HG03457 (cell line): Measurements from ENCODE around the gene LMAN2L.
A peak's percentile ranks its signal among the peaks of the same experiment; 100 is the strongest.

Experiments used
- ATAC-seq: cut with Tn5 transposase; IDR thresholded peaks from one replicate; pipeline ENCODE4 v1.9.1; 2021; ENCODE audit warnings: moderate number of reproducible peaks; ENCODE audit not compliant: unreplicated experiment

LMAN2L gene, protein sequence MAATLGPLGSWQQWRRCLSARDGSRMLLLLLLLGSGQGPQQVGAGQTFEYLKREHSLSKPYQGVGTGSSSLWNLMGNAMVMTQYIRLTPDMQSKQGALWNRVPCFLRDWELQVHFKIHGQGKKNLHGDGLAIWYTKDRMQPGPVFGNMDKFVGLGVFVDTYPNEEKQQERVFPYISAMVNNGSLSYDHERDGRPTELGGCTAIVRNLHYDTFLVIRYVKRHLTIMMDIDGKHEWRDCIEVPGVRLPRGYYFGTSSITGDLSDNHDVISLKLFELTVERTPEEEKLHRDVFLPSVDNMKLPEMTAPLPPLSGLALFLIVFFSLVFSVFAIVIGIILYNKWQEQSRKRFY

DNA sequence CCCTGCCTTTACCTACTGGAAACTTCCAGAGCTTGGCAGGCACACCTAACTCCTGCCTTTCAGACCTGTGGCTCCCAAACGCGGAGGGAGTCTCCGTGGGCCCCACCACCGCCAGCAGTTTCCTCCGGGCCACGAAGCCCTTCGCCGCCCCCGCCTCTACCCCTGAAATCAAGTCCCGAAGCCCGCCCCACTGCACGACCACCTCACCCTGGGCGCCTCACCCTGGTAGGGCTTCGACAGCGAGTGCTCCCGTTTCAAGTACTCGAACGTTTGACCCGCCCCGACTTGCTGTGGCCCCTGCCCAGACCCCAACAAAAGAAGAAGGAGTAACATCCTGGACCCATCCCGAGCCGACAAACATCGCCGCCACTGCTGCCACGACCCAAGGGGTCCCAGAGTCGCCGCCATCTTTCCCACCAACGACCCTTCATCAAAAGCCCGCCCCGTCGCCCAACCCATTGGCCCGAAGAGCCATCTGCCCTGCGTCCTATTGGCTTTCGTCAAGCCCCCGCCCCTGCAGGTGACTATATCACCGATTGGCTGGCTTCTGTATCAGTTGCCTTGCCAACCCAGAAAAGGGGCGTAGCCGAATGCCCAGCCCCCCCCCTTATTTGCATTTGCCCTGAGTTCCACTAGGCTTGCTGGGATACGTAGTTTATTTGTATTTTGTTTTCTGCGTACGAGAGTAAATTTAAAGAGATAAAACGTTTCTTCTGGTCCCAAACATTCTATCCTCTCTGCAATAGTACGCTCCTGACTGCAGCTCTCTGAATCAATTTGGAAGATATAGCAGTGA lies at the start of gene LMAN2L:
LMAN2L (minus strand) TSS at position 432 of the 796 bp plus-strand sequence; CDS start at position 408, 24 bp downstream.
- peak; percentile 96 for ATAC-seq

DNA sequence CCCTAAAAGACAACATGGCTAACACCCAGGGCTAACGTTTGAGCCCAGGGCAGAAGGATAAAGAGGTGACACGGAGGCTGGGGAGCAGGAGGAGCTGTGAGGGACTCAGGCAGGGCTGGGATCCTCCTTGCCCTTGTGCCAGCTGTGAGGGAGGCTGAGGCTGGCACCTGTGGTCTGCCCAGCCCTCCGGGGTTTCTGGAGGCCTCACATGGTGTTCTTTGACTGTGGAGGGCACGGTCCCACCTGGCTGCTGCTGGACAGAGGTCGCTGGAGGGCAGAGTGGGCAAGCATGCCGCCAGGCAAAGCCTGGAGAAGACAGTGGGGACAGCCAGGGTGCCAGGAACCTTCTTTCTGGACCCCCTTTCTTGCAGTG lies 49.4 kb upstream of the LMAN2L start:
- no peak for ATAC-seq

DNA sequence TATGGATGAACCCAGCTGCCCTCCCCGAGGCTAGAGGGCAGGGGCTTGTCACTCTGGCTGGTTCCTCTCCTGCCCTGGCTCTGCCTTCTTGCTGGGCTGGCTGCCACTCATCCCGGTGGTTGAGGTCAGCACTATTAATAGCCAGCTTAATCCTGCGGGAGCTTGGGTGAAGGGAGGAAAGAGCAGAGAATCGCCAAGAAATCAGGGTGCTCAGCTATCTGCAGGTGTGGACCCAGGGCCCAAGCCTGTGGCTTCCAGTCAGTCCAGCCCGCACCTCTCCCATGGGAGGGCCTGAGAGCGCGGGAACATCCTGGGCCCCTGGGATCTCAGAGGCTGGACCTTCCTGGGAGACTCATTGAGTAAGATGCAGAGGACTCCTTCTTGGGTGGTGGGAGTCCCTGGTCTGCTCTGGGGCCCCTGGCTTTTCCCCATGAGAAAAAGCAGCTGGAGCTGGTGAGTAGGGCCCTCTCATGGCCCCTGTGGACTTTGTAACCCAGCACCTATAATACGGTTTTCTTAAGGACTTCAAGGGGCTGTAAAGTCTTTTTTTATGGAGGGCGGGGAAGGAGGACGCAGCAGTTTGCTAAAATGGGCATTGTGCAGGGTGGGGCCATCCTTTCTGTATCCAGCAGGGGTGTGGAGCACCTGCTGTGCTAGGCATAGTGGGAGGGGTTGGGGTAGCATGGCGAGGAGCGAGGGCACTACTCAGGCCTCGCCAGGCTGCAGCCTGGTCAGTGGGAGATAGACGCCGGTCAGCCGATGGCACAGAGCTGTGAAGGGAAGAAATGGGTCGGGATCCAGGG lies 48.8 kb upstream of the LMAN2L start:
- no peak for ATAC-seq

DNA sequence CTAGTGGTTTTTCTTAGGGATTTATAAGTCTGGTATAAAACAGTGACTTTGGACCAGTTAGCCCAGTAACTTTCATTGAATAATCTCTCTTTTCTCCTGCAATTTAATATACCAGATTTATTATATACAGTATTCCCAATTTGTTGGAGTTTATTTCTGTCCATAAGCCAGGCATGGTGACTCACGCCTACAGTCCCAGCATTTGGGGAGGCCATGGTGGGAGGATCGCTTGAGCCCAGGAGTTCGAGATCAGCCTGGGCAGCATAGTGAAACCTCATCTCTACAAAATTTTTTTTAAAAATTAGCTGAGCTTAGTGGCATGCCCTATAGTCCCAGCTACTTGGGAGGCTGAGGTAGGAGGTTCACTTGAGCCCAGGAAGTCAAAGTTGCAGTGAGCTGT lies 47.5 kb upstream of the LMAN2L start:
- ATAC-seq: no peak

DNA sequence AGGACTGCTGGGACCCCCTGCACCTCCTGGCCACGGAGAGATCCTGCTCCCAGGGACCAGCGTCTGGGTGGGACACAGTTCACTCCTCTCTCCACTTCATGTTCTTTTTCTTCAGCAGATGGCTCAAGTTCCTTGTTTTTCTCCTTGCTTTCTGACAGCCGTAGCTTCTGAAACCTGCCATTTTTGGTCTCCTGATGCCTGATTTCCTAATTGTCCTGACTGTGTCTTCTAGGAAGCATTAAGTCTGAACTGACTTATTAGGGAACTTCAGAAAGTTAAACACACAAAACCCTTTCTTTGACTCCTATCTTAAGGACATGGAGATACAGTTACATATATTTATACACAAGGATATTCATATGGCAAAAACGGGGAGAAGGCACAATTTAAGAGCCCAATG lies 43.5 kb upstream of the LMAN2L start:
- ATAC-seq: no peak

DNA sequence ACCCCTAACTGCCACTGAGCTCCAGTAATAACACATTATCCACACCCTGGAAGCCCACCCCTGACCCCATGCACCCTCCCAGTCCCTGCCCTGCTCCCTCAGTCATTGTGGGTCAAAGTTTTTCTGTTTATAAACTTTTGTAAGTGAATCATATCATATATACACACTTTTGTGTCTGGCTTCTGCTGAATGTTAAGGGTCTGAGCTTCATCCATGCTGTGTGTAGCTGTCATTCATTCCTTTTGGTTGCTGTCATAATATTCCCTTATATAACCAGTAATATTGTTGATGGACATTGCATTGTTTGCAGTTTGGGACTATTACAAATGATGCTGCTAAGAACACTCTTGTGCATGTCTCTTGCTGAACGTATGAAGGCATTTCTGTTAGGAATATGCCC lies 35.3 kb upstream of the LMAN2L start:
- ATAC-seq: no peak

DNA sequence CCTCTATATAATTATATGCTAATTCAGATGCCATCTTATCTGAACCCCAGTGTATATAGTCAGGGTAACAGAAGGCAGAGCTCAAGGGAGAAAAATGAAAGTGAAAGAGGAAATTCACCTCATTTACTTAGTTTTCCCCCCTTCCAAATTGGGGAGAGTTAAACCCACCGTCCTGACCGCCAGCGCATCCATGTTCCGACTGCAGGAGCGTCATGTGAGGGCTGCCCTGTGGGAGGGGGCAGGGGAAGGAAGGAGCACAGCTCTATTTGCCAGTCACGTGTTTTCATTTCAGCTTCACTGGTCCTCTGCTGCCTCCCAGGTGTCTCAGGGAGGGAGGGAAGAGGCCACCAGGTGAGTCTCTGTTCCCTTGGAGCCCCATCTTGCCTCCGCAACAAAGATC lies 34.1 kb upstream of the LMAN2L start:
- ATAC-seq: no peak

DNA sequence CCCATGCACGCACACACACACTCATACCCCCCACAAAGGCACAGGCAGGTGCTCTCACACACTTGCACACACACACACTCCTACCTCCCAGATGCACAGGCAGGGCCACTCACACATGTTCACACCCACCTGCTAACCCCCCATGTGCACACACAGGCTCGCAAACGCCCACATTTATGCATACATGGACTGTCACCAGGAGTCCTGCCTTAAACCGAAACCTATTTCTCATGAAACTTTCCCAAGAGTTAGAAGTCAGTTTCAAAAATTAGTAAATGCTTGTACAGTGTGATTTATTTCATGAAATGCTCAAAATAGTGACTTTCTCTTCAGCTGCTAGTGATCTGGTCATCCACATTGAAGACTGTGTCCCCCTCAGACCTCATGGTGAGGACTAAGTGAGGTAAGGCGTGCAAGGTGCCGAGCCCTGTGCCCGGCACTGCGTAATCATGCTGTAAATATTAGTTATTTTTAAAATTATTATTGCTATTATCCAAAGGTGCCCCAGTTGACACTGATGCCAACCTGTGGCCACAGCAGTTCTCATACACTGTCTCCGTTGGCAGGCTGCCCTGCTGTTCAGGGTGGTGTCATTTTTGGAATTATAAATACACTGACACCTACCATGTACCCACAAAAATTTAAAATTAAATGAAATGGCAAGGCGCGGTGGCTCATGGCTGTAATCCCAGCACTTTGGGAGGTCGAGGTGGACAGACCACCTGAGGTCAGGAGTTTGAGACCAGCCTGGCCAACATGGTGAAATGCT lies 33.2 kb upstream of the LMAN2L start:
- no peak for ATAC-seq

DNA sequence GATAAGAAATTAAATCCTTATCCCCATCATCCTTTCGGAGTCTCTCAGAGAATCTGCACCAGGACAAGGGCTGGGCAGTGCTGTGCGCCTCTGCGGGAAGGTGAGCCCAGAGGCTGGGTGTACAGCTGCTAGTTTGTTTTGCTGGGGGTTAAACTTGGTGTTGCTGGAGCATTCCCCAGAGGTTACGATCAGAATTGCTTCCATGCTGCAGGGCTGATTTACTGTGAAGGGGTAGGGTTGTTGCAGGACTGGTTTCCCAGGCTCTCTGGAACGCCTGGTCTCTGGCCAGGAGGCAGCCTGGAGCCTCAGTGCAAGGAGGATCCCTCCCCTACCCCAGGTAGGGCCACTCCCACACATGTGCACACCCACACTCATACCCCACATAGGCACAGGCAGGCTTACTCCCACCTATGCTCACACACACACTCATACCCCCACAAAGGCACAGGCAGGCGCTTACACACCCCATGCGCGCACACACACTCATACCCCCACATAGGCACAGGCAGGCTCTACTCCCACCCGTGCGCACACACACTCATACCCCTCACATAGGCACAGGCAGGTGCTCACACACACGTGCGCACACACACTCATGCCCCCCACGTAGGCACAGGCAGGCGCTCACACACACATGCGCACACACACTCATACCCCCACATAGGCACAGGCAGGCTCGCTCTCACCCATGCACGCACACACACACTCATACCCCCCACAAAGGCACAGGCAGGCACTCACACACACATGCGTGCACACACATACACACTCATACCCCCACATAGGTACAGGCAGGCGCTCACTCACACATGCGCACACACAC lies 32.1 kb upstream of the LMAN2L start:
- no peak for ATAC-seq

DNA sequence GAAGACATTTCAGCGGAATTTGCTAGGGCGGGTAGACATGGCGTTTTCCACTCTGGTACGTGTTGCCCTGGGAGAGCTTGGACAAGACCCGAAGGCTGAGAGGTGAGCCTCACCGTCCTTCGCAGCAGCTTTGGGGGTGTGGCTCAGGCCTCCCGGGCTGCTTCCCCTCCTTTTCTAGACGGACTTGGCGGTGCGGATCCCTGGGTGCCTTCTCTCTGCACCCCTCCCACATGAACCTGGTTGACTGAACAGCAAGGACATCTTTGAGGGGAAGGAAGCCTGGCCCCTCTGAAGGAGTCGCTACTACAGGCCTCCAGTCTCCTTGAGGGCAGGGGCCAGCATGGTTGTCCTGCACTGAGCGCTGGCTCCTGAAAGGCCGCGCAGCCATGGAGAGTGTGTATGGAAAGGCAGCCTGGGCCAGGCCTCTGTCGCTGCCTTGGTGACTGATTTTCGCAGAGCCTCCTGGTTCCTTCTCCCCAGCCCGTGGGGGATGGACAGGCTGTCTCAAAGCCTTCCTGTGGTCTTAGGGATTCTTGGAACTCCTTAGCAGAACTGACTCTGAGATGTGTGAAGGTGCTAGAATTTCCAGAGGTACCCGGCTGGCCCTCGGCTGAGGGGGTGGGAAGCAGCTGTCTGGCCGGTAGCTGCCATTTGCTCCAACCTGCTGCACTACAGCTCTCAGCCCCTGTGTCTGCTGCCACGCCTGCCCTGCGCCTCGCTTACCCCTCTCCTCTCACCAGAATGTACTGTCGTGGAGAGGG lies 30.8 kb upstream of the LMAN2L start:
- no peak for ATAC-seq

DNA sequence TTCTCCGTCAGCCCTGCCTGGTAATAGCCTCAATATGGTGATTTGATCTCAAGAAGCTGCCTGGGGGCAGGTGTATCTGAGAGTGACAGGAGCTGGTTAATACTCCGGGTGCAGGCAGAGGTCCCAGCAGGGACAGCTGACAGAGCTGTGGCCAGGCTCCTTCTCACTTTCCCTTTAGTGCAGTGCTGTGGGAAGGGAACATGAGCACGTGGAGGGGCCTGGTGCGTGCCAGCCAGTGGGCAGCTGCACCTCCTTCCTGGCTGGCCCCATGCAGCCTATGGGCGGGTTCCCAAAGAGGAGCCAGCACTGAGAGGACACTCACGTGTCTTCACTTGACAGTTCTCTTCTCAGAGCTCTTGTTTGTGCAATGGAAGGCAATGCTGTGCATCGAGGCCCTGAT lies 29.9 kb upstream of the LMAN2L start:
- ATAC-seq: no peak

DNA sequence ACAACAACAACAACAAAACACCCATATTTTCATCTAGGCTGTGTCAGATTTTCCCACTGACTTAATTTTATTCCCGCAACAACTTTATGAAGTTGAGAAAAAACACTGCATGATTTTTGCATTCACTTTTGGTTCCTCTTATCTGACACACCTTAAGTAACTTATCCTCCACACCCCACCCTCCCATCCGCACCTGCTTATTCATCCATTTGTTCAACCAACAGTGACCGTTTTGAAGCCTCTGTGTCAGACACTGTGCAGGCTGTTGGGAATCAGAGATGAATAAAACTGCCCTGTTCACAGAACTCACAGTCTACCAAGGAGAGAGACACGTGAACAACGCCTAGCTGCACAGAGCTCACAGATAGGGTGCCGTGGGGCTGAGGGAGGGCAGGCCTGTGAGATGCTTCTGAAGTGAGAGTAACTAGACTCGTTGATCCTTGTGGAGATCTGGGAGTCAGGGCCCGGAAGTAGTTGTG lies 28.3 kb upstream of the LMAN2L start:
- ATAC-seq: no peak

DNA sequence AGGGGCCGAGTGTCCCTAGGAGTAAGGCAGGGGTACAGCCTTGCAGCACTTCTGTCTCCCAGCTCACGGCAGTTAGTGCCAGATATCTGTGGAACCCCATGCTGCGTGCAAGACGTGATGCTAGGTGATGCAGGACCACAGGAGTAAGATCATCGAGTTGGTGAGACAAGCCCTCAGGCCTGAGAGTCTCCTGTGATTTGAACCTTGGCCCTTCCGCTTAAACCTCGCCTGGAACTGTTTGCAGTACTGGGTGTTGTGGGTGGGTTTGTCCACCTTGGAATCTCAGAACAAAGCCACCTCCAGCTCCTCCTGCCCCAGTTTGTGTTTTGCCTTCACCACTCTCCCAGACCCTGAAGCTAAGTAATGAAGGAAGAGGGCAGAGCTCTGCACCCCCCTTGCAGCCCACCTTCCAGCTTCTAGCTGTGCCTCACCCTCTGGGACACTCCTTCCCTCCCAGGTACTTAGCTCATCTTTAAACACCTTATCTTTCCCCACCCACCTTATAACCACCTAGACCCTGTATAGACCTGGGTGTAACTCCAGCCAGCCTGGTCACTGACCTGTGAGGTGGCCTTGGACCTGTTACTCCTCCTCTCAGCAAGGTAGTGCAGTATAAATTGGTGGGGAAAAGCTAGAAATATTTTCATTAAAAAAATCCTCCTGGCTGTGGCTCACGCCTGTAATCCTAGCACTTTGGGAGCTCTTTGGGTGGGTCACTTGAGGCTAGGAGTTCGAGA lies 27.4 kb upstream of the LMAN2L start:
- ATAC-seq: no peak

DNA sequence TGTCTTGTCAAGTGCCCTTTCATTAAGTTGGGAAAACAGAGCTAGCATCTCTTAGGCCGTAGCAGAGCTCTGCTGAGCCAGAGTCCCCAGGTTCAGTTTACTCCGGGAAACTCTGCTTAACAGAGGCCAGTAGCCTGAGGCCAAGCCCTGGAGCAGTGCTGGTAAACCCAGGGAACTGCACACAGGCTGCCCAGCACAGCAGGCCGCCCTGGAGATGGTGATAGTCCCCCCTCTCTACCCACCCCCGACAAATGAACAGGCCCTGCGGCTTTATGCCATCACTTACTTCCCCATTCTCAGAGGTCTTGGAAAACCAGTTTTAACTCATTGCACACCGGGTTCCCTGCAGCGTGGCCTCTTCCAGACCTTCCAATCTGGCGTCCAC lies 24.4 kb upstream of the LMAN2L start:
- no peak for ATAC-seq

DNA sequence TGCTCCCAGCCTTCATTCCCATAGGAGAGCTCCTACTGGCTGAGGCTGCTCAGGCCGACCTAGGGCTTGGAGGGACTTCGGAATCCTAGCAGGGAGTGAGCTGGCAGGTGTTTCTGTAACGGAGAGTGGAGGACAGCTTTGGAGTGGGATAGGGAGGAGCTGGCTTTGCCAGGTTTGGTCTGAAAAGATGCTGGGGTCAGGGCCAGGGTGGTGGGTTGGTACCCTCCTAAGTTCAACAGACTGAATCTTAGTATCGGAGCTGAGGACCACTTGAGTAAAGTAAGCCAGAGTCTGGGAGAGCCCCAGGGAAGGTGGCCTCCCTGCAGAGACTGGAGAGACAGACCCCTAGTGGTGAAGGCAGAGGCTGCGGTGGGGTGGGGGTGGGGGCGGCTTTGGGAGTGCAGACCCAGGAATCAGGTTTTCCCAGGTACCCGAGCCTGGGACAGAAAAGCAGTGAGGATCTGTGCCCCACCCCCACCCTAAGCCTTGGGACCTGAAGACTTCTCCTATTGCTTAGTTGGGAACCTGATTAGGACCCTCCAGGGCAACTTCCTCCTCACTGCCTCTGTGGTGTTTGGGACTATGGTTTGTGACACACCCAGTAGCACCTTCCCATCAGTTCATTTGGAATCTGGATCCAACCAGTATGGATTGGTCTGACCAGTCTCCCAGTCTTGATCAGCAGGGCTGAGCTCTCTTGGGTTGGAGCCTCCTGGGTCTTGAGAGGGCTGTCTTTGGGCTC lies 23.8 kb upstream of the LMAN2L start:
- ATAC-seq: no peak

DNA sequence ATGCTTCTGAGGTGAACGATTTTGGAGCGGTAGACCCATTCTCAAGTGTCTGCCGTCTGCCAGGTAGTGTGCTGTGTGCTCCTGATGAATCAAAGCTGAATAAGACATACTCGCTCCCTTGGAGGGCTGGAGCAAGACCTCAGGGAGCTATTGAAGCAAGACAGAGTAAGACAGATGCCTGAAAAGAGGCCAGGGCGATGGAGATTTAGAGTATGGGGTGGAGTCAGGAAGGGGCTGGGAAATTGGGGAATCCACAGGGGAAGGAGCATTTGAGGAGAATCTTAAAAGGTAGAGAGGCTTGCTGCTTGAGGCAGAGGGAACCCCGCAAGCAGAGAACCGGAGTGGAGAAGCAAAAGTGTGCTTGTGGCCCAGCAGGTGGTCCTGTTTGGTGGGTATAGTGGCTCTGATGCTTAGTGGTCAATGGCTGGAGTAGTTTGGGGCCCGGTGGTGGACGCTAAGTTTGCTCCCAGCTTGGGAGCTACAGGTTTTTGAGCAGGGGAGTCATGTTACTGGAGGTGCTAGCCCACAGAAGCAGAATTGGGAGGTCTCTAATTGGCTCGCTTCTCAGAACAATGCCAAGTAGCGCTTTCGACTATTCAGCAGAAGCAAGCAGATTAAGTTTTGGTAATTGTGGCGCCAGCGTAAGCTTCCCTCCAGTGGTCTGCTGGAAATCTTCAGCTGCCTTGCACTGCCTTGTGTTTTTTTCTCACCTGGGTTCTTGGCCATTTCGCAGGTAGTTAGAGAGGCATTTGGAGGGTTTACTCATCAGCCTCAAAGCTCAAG lies 22.9 kb upstream of the LMAN2L start:
- ATAC-seq: no peak
